Skeletal muscle satellite cell (primary cell): ENCODE measurements around the gene RNF14.
A peak's percentile ranks its signal among the peaks of the same experiment; 100 is the strongest.

Experiments
- H3K27me3 ChIP-seq: 2 replicates; pipeline ENCODE4 v1.7.0; 2013; ENCODE audit warnings: low read length; ENCODE audit not compliant: control insufficient read depth, insufficient read depth
- H3K36me3 ChIP-seq: 2 replicates; pipeline ENCODE4 v1.7.0; 2013; ENCODE audit warnings: mild to moderate bottlenecking, control low read depth, low read length; ENCODE audit not compliant: insufficient read depth
- H3K4me1 ChIP-seq: 2 replicates; pipeline ENCODE4 v1.7.0; 2013; ENCODE audit warnings: low read length; ENCODE audit not compliant: control insufficient read depth, insufficient read depth
- H3K4me2 ChIP-seq: 2 replicates; pipeline ENCODE4 v1.7.0; 2013; ENCODE audit warnings: mild to moderate bottlenecking, low read length
- H3K4me3 ChIP-seq: 2 replicates; pipeline ENCODE4 v1.7.0; 2013; ENCODE audit warnings: low read length
- H3K9ac ChIP-seq: 2 replicates; pipeline ENCODE4 v1.7.0; 2013; ENCODE audit warnings: mild to moderate bottlenecking, low read depth, low read length, moderate library complexity
- H3K9me3 ChIP-seq: replicated peaks from 2 replicates; pipeline ENCODE4 v1.7.0; 2013; ENCODE audit warnings: mild to moderate bottlenecking, control low read depth, low read length

The RNF14 gene

DNA sequence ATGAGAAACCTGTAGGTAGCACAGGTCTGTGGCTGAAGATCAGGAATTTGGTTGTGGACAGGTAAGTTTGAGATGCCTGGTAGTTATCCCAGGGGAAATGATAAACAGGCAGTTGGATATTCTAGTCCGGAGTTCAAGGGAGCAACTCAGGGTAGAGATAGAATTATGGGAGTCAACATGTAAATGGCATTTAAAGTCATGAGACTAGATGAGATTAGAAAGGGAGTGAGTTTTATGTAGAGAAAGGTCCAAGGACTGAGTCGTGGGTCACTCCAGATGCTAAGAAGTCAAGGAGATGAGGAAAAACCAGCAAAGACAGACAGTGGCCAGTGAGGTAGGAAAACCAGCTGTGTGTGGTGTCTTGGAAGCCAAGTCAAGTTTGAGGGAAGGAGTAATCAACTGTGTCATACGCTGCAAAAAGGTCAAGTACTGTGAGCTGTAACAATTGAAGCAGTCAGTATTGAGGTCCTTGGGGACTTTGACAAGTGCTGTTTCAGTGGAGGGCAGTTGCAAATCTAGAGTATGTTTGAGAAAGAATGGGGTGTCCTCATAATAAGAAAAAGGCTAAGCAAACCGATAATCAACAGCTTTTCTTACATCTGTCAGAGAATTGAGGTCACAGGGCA lies 25.7 kb downstream of the RNF14 start:
- Histone ChIP-seq H3K36me3 (peaks cover 40% of the 10 kb centered on the region), H3K4me2 (no peak overlapping the region), H3K4me1 (no peaks in the 10 kb centered on the region), H3K27me3 (no peaks in the 10 kb centered on the region), H3K9ac (no peak overlapping the region), H3K9me3 (no peaks in the 10 kb centered on the region), H3K4me3 (no peak overlapping the region)

- H3K4me2 ChIP-seq = no peak overlapping the region
- peaks cover 40% of the 10 kb centered on the region for H3K36me3 ChIP-seq
- H3K9me3 ChIP-seq = no peaks in the 10 kb centered on the region
- no peaks in the 10 kb centered on the region for H3K27me3 ChIP-seq
- no peak overlapping the region for H3K4me3 ChIP-seq
- H3K9ac ChIP-seq = no peak overlapping the region
- H3K4me1 ChIP-seq = no peaks in the 10 kb centered on the region
Observed at GRCh38 chr5:141995656-141996055, 26.8 kb downstream of the RNF14 start.

GRCh38 chr5:141997358-141997960 lies 28.6 kb downstream of the RNF14 start:
- Histone ChIP-seq H3K4me1 (no peaks in the 10 kb centered on the region), H3K4me3 (no peak overlapping the region), H3K9ac (no peak overlapping the region), H3K4me2 (no peak overlapping the region), H3K27me3 (no peaks in the 10 kb centered on the region), H3K36me3 (peaks cover 51% of the 10 kb centered on the region), H3K9me3 (no peaks in the 10 kb centered on the region)

- Histone ChIP-seq H3K9ac (no peak overlapping the region), H3K36me3 (peaks cover 46% of the 10 kb centered on the region), H3K27me3 (no peaks in the 10 kb centered on the region)
Observed at GRCh38 chr5:142000173-142000572, 31.3 kb downstream of the RNF14 start.

DNA sequence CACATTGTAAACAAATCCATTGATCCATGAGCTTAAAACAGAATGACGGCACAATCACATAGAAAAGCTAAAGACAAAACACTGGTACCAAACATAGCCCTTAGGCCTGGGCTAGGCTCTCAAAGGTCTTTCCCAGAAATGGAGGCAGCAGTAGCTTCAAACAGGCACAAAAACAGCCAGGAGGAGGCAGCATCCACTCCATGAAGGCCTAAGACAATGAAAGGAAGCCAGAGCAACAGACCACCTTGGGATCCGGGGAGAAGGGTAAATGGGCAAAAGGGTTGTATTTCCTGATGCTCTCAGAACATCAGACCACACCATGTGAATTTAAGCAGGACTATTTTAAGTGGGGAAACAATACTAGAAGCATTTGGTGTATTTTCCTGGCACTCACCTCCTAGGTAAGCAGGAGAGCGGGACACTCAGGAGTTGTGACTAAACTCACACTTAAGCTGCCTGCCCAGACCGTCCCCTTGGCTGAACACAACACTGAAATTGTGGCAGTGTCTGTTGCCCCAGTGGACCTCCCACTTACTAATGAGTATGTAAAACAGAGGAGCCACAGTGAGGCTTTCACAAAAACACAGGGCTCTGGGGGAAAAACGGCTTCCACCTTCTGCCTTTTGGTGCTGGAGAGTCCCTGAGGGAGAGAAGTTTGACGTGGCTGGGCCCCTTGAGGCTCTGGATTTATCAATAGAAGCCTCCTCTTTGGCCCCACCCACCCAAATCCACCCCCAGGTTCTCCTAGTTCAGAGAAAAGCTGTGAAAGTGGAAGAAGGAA lies 32.0 kb downstream of the RNF14 start:
- Histone ChIP-seq H3K4me1 (no peaks in the 10 kb centered on the region), H3K9me3 (no peaks in the 10 kb centered on the region), H3K27me3 (no peaks in the 10 kb centered on the region), H3K9ac (no peak overlapping the region), H3K36me3 (peaks cover 51% of the 10 kb centered on the region), H3K4me2 (no peak overlapping the region), H3K4me3 (no peak overlapping the region)

More at GRCh38 chr5:142000173-142000572, 31.3 kb downstream of the RNF14 start:
- H3K9me3 ChIP-seq = no peaks in the 10 kb centered on the region
- H3K4me2 ChIP-seq = no peak overlapping the region
- no peaks in the 10 kb centered on the region for H3K4me1 ChIP-seq
- no peak overlapping the region for H3K4me3 ChIP-seq

DNA sequence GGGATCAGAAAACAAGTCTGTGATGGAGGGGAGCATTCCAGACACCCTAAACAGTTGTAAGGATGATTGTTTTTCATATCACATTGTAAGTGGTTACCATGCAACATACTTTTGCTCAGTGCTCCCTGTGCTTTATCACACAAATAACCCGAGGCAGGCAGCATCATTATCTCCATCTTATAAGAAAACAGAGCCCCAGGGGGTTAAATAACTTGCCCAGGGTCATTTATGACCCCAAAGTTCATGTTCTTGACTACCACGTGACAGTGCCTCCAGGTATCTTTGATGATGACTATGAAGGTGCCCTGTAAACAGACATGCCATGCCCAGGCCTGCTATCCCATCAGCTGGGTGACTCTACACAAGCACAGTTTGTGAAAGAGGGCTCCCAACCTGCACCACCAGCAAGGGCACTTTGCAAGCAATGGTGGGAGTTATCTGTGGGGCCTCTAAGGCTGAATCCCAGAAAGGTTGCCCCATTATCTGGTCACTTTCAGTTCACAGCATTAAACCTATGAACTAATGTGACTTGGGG lies 34.4 kb downstream of the RNF14 start:
- Histone ChIP-seq H3K27me3 (no peaks in the 10 kb centered on the region), H3K4me3 (no peak overlapping the region), H3K4me1 (no peaks in the 10 kb centered on the region), H3K9ac (no peak overlapping the region), H3K9me3 (no peaks in the 10 kb centered on the region), H3K4me2 (no peak overlapping the region), H3K36me3 (peaks cover 63% of the 10 kb centered on the region)

DNA sequence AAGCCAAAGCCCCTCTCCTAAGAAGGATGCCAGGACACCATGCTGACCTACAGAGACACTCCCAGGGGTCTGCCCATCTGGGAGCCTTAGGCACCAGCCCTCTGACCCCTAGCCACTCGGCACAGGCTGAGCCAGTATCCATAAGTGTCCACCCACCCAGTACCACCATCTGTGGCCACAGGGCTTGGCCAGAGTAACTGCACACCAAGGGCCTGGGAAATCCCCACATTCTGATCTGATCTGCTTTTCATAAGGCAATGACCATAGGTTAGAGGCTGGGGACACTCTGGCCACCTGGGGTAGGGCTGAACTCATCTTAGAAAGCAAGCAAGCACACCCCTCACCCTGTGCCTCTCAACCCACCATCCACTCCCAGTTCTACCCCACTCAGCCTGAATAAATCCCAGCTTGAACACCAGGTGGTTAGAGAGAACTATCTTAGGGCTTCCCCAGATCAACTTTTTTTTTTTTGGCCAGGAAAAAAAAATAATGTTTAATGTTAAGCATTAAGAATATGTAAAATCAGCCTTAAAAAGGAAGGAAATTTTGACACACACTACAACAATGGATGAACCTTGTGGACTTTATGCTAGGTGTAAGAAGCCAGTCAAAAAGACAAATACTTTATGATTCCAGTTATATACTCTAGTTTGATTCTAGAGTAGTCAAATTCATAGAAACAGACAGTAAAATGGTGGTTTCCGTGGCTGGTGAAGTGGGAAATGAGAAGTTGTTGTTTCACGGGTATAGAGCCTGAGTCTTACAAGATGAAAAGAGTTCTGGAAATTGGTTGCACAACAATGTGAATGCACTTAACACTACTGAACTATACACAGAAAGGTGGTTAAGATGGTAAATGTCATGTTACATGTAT lies 37.7 kb downstream of the RNF14 start:
- no peaks in the 10 kb centered on the region for H3K9me3 ChIP-seq
- H3K4me3 ChIP-seq = no peak overlapping the region
- H3K27me3 ChIP-seq = no peaks in the 10 kb centered on the region
- H3K9ac ChIP-seq = no peak overlapping the region
- peaks cover 48% of the 10 kb centered on the region for H3K36me3 ChIP-seq
- H3K4me1 ChIP-seq = no peaks in the 10 kb centered on the region
- no peak overlapping the region for H3K4me2 ChIP-seq

DNA sequence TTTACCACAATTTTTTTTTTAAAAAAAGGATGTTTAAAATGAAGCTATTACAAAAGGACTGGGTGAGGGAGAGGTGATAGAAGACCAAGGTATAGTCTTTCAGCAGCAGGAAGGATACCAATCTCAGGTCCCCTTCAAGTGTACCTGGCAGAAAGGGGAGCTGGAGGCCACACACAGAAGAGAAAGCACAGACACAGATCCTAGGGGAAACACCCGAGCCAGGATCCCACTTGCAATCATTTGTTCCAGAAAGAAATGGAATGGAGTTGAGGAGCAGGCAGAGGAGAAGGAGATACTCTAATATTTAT lies 38.3 kb downstream of the RNF14 start:
- Histone ChIP-seq H3K27me3 (no peaks in the 10 kb centered on the region), H3K9me3 (no peaks in the 10 kb centered on the region), H3K36me3 (peaks cover 43% of the 10 kb centered on the region), H3K4me2 (no peak overlapping the region), H3K9ac (no peak overlapping the region), H3K4me1 (peaks cover 6% of the 10 kb centered on the region), H3K4me3 (no peak overlapping the region)

DNA sequence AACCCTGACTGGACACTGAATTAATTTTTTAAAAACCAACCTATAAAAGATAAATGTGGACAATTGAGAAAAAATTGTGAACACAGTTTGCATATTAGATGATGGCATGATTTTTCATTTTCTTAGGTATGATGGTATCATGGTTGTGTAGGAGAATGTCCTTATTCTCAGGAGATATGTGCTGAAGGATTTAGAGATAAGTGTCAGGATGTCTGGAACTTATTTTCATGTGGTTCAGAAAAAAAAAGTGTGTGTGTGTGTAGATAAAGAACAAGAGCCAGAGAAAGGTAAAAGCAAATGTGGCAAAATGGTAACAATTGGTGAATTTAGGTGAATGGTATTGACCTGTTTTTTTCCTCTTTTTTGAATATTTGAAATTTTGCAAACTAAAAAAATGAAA lies 39.9 kb downstream of the RNF14 start:
- Histone ChIP-seq H3K9ac (no peak overlapping the region), H3K4me1 (peaks cover 18% of the 10 kb centered on the region), H3K36me3 (peaks cover 30% of the 10 kb centered on the region), H3K9me3 (no peaks in the 10 kb centered on the region), H3K27me3 (no peaks in the 10 kb centered on the region), H3K4me2 (no peak overlapping the region), H3K4me3 (no peak overlapping the region)

DNA sequence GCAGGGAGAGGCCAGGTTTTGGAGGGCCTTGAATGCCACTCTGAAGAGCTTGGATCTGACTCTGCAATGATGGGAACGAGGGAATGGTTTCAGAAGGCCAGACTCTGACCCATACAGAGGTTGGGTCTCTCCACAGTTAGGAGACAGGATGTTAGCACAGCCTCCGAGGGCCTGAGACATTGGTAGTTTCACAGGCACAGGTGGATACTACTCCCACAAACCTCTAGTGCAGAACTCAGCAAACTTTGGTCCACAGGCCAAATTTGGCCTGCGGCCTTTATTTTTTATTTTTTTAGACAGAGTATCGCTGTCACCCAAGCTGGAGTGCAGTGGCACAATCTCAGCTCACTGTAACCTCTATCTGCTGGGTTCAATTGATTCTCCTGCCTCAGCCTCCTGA lies 41.0 kb downstream of the RNF14 start:
- H3K9ac ChIP-seq = no peak overlapping the region
- H3K27me3 ChIP-seq = no peaks in the 10 kb centered on the region
- no peaks in the 10 kb centered on the region for H3K9me3 ChIP-seq
- H3K4me1 ChIP-seq = peaks cover 25% of the 10 kb centered on the region
- H3K4me3 ChIP-seq = no peak overlapping the region
- H3K4me2 ChIP-seq = no peak overlapping the region
- peaks cover 22% of the 10 kb centered on the region for H3K36me3 ChIP-seq

GRCh38 chr5:142011572-142012185 lies 42.8 kb downstream of the RNF14 start:
- Histone ChIP-seq H3K4me1 (peaks cover 37% of the 10 kb centered on the region), H3K9ac (peak overlapping the region; percentile 78), H3K36me3 (peaks cover 8% of the 10 kb centered on the region), H3K9me3 (no peaks in the 10 kb centered on the region), H3K4me2 (peak overlapping the region; percentile 100), H3K4me3 (peak overlapping the region; percentile 90), H3K27me3 (no peaks in the 10 kb centered on the region)
